HepG2 (cell line): ENCODE results near the gene CMIP. TPM values are rescaled to one million over a fixed set of nuclear protein-coding genes. Genes with fewer than 3 reads are reported as not detected.

Experiments
- HDAC2 ChIP-seq: sonication (generic); formaldehyde crosslinking; IDR thresholded peaks from 2 replicates; pipeline ENCODE4 v1.4.0; 2020; ENCODE audit warnings: missing genetic modification reagents
- MTF1 ChIP-seq: sonication (generic); formaldehyde crosslinking; IDR thresholded peaks from 2 replicates; pipeline ENCODE4 v1.5.0; 2020; ENCODE audit warnings: missing genetic modification reagents
- NFRKB ChIP-seq: fragments of 450-650 bp; IDR thresholded peaks from 2 replicates; pipeline ENCODE4 v1.6.1; 2017
- NR2F1 ChIP-seq, 2 experiments: fragments of 450-650 bp in 1 of 2; formaldehyde crosslinking in 1 of 2; IDR thresholded peaks; 2 replicates each; pipeline versions ENCODE4 v1.5.0 to v1.6.1; 2016 to 2020; ENCODE audit warnings: mild to moderate bottlenecking in 1 of 2, missing compliant biosample characterization in 1 of 2, missing genetic modification reagents in 1 of 2, moderate library complexity in 1 of 2
- RFX5 ChIP-seq: IDR thresholded peaks from 2 replicates; pipeline ENCODE4 v1.6.1; 2011; ENCODE audit warnings: low read depth, low read length, improper control_type of control experiment
- SIX4 ChIP-seq: sonication (generic); formaldehyde crosslinking; IDR thresholded peaks from 2 replicates; pipeline ENCODE4 v1.4.0; 2020; ENCODE audit warnings: missing genetic modification reagents
- SOX5 ChIP-seq: IDR thresholded peaks from 2 replicates; pipeline ENCODE4 v1.6.1; 2016; ENCODE audit warnings: borderline replicate concordance
- TSC22D2 ChIP-seq: sonication (generic); formaldehyde crosslinking; IDR thresholded peaks from 2 replicates; pipeline ENCODE4 v1.5.1; 2020; ENCODE audit warnings: missing genetic modification reagents, mild to moderate bottlenecking, borderline replicate concordance
- YY1 ChIP-seq: IDR thresholded peaks from 2 replicates; pipeline ENCODE4 v1.6.1; 2011; ENCODE audit warnings: low read length, low read depth, moderate library complexity, mild to moderate bottlenecking; ENCODE audit not compliant: insufficient read depth, insufficient replicate concordance
- ZNF274 ChIP-seq: sonication (generic); formaldehyde crosslinking; IDR thresholded peaks from 2 replicates; pipeline ENCODE4 v1.5.1; 2020; ENCODE audit warnings: mild to moderate bottlenecking, missing genetic modification reagents
- ZNF281 ChIP-seq: sonication (generic); formaldehyde crosslinking; IDR thresholded peaks from 2 replicates; pipeline ENCODE4 v1.4.0; 2020; ENCODE audit warnings: missing genetic modification reagents, borderline replicate concordance
- ZNF577 ChIP-seq: sonication (generic); formaldehyde crosslinking; IDR thresholded peaks from 2 replicates; pipeline ENCODE4 v1.4.0; 2020; ENCODE audit warnings: mild to moderate bottlenecking, low read depth, missing genetic modification reagents, borderline replicate concordance
- ZNF598 ChIP-seq: sonication (generic); formaldehyde crosslinking; IDR thresholded peaks from 2 replicates; pipeline ENCODE4 v1.5.1; 2020; ENCODE audit warnings: mild to moderate bottlenecking, missing genetic modification reagents, borderline replicate concordance
- ZNF703 ChIP-seq: sonication (generic); formaldehyde crosslinking; IDR thresholded peaks from 2 replicates; pipeline ENCODE4 v1.5.1; 2020; ENCODE audit warnings: missing genetic modification reagents, mild to moderate bottlenecking, moderate library complexity, borderline replicate concordance
- ZNF724P ChIP-seq: sonication (generic); formaldehyde crosslinking; IDR thresholded peaks from 2 replicates; pipeline ENCODE4 v1.8.0; 2022; ENCODE audit warnings: missing genetic modification reagents, borderline replicate concordance
- ZNF766 ChIP-seq: sonication (generic); formaldehyde crosslinking; IDR thresholded peaks from 2 replicates; pipeline ENCODE4 v1.5.0; 2020; ENCODE audit warnings: missing genetic modification reagents, borderline replicate concordance
- ZNF790 ChIP-seq: sonication (generic); formaldehyde crosslinking; IDR thresholded peaks from 2 replicates; pipeline ENCODE4 v1.8.0; 2022; ENCODE audit warnings: missing genetic modification reagents, mild to moderate bottlenecking, borderline replicate concordance
- ZNF83 ChIP-seq: sonication (generic); formaldehyde crosslinking; IDR thresholded peaks from 2 replicates; pipeline ENCODE4 v1.4.0; 2020; ENCODE audit warnings: missing genetic modification reagents, mild to moderate bottlenecking, borderline replicate concordance
- polyA plus RNA-seq, 8 experiments: library from polyadenylated mRNA; depleted of rRNA in 3 of 8; stranded (reverse) in 7 of 8; unstranded in 1 of 8; fragments of >200 nt; fragmentation: Illumina TruSeq in 4 of 8; extraction: Trizol in 4 of 8; gene quantifications; 2 replicates each; pipeline versions ENCODE4 v1.2.1 to v1.2.3, GENCODE V29; 2011 to 2016; ENCODE audit warnings: low read depth in 4 of 8, missing spikeins in 1 of 8, mixed read lengths in 1 of 8; ENCODE audit not compliant: insufficient read depth in 1 of 8
- total RNA-seq, 5 experiments: library from RNA; depleted of rRNA; stranded (reverse); fragments of >200 nt; fragmentation: Illumina TruSeq; extraction: Trizol; gene quantifications; 2 replicates each; pipeline ENCODE4 v1.2.3, GENCODE V29; 2016; ENCODE audit warnings: low read depth in 1 of 5
- TF ChIP-seq, protein P1 (sequence below): sonication (generic); formaldehyde crosslinking; IDR thresholded peaks from 2 replicates; pipeline ENCODE4 v1.8.0; 2022; ENCODE audit warnings: missing genetic modification reagents, mild to moderate bottlenecking, inconsistent platforms, borderline replicate concordance
- TF ChIP-seq, protein P2 (sequence below): sonication (generic); formaldehyde crosslinking; IDR thresholded peaks from 2 replicates; pipeline ENCODE4 v1.4.0; 2020; ENCODE audit warnings: missing genetic modification reagents
- TF ChIP-seq, protein P3 (sequence below): sonication (generic); formaldehyde crosslinking; IDR thresholded peaks from 2 replicates; pipeline ENCODE4 v1.4.0; 2020; ENCODE audit warnings: missing genetic modification reagents; ENCODE audit errors: not compliant biosample characterization

Gene CMIP
- total and polyA plus RNA-seq, 2 of the 13 experiments (the other 11 are each of a cell fraction or from before 2014, with no cell fraction given) = 10.9 to 18.1 TPM

GRCh38 chr16:81456523-81457325 is 12.1 kb downstream of the CMIP start (continued):
- TF ChIP-seq ZNF598 (no peak; the same call in none of the 2 replicates), SOX5 (peak; percentile 80; the same call in 1 of the 2 replicates), ZNF577 (CRISPR knock-in tag) (no peak), MTF1 (CRISPR knock-in tag) (no peak), ZNF274 (CRISPR knock-in tag) (0 out of 2 replicates have a peak, but pooled peaks have one; percentile 68), ZNF790 (CRISPR knock-in tag) (no peak), ZNF724P (CRISPR knock-in tag) (no peak), YY1 (peak; percentile 49), NR2F1 (CRISPR knock-in tag; IDR thresholded peaks at IDR 0.05) (peak; percentile 87 to 90), ZNF766 (0 out of 2 replicates have a peak, but pooled peaks have one; percentile 11), SIX4 (peak; percentile 29; the same call in 1 of the 2 replicates), ZNF281 (CRISPR knock-in tag) (peak; percentile 70; the same call in 1 of the 2 replicates), ZNF703 (CRISPR knock-in tag) (peak; percentile 15; the same call in 1 of the 2 replicates), HDAC2 (CRISPR knock-in tag) (peak; percentile 98), TSC22D2 (CRISPR knock-in tag) (peak; percentile 28; the same call in 1 of the 2 replicates), ZNF83 (CRISPR knock-in tag) (no peak), NFRKB (no peak), RFX5 (no peak)
- TF ChIP-seq, protein P1, sequence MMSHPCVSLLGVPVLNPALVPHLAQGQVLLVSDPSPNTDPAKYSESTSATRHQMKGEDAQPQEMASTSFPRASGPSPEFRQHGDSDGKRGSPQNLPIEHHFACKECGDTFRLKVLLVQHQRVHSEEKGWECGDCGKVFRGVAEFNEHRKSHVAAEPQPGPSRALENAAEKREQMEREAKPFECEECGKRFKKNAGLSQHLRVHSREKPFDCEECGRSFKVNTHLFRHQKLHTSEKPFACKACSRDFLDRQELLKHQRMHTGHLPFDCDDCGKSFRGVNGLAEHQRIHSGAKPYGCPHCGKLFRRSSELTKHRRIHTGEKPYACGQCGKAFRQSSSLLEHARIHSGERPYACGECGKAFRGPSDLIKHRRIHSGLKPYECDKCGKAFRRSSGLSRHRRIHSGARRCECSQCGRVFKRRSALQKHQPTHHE = peak; percentile 59; the same call in 1 of the 2 replicates
- TF ChIP-seq, protein P2, sequence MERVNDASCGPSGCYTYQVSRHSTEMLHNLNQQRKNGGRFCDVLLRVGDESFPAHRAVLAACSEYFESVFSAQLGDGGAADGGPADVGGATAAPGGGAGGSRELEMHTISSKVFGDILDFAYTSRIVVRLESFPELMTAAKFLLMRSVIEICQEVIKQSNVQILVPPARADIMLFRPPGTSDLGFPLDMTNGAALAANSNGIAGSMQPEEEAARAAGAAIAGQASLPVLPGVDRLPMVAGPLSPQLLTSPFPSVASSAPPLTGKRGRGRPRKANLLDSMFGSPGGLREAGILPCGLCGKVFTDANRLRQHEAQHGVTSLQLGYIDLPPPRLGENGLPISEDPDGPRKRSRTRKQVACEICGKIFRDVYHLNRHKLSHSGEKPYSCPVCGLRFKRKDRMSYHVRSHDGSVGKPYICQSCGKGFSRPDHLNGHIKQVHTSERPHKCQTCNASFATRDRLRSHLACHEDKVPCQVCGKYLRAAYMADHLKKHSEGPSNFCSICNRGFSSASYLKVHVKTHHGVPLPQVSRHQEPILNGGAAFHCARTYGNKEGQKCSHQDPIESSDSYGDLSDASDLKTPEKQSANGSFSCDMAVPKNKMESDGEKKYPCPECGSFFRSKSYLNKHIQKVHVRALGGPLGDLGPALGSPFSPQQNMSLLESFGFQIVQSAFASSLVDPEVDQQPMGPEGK (CRISPR knock-in tag) = peak; percentile 99
- TF ChIP-seq, protein P3, sequence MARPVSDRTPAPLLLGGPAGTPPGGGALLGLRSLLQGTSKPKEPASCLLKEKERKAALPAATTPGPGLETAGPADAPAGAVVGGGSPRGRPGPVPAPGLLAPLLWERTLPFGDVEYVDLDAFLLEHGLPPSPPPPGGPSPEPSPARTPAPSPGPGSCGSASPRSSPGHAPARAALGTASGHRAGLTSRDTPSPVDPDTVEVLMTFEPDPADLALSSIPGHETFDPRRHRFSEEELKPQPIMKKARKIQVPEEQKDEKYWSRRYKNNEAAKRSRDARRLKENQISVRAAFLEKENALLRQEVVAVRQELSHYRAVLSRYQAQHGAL (CRISPR knock-in tag) = no peak
